Endodermal cell (in vitro differentiated cells): Measurements from ENCODE around the gene GSG1L. TPM values are rescaled to one million over a fixed set of nuclear protein-coding genes. Genes with fewer than 3 reads are reported as not detected.

ENCODE experiments used
- DNase-seq: peaks from one replicate; pipeline ENCODE4 v3.0.0-alpha.2; 2017
- H3K27ac ChIP-seq: 2 replicates; pipeline ENCODE4 v1.5.1; 2013; ENCODE audit warnings: mild to moderate bottlenecking, low read depth, low read length, moderate library complexity
- H3K27me3 ChIP-seq: 2 replicates; pipeline ENCODE4 v1.6.1; 2013; ENCODE audit warnings: mild to moderate bottlenecking, low read length, moderate library complexity; ENCODE audit not compliant: insufficient read depth, control insufficient read depth, poor library complexity, severe bottlenecking
- H3K36me3 ChIP-seq: 2 replicates; pipeline ENCODE4 v1.7.0; 2013; ENCODE audit warnings: mild to moderate bottlenecking, low read length, moderate library complexity; ENCODE audit not compliant: control insufficient read depth, insufficient read depth
- H3K4me1 ChIP-seq: one replicate; pipeline ENCODE4 v1.7.0; 2013; ENCODE audit warnings: low read length; ENCODE audit not compliant: control insufficient read depth, insufficient read depth
- H3K4me3 ChIP-seq: 2 replicates; pipeline ENCODE4 v1.5.1; 2013; ENCODE audit warnings: mild to moderate bottlenecking, low read length, moderate library complexity
- H3K9ac ChIP-seq: 2 replicates; pipeline ENCODE4 v1.6.1; 2013; ENCODE audit warnings: mild to moderate bottlenecking, low read length, moderate library complexity; ENCODE audit not compliant: poor library complexity, severe bottlenecking; ENCODE audit errors: extremely low read depth
- H3K9me3 ChIP-seq: 2 replicates; pipeline ENCODE4 v1.6.1; 2013; ENCODE audit warnings: mild to moderate bottlenecking, low read length, moderate library complexity; ENCODE audit not compliant: control insufficient read depth
- H3K27ac Mint-ChIP-seq: 2 replicates; pipeline ENCODE4 v1.8.0; 2020; ENCODE audit warnings: mixed read lengths
- H3K27me3 Mint-ChIP-seq: 2 replicates; pipeline ENCODE4 v1.8.0; 2021; ENCODE audit warnings: mild to moderate bottlenecking, mixed read lengths; ENCODE audit not compliant: insufficient read depth
- H3K36me3 Mint-ChIP-seq: 2 replicates; pipeline ENCODE4 v1.8.0; 2020; ENCODE audit warnings: low read depth, mixed read lengths
- H3K4me1 Mint-ChIP-seq: 2 replicates; pipeline ENCODE4 v1.8.0; 2020; ENCODE audit warnings: mixed read lengths
- H3K4me3 Mint-ChIP-seq: 2 replicates; pipeline ENCODE4 v1.8.0; 2020; ENCODE audit warnings: mild to moderate bottlenecking, moderate library complexity, mixed read lengths
- H3K9me3 Mint-ChIP-seq: 2 replicates; pipeline ENCODE4 v1.8.0; 2020; ENCODE audit warnings: mild to moderate bottlenecking, mixed read lengths
- CTCF ChIP-seq: fragments of 200-600 bp; sonication (generic); conservative IDR thresholded peaks from 2 replicates; pipeline ENCODE4 v1.5.0; 2021; ENCODE audit warnings: antibody characterized with exemption, mild to moderate bottlenecking
- WGBS, 2 experiments: methylation state at CpG; one replicate each; pipeline versions ENCODE4 v1.1.5 to v1.1.7; 2013; ENCODE audit warnings: missing lambda C conversion rate in 2 of 2, mixed read lengths in 1 of 2; ENCODE audit not compliant: insufficient coverage in 1 of 2, insufficient read length in 1 of 2; 5-methylcytosine and 5-hydroxymethylcytosine counted together
- total RNA-seq, 2 donors: library from RNA; stranded (reverse); fragmentation: NEBNext Ultra II Directional in 1 of 2; extraction: Animal tissue kit (Norgen Biotek cat#: 25700) in 1 of 2; gene quantifications; 2 replicates in 1 of 2; 3 replicates in 1 of 2; pipeline ENCODE4 v1.2.1, GENCODE V29; 2021

Gene GSG1L
- total RNA-seq, 2 donors from 2014 or later: 0.24 TPM; not detected in 1

- Histone ChIP-seq H3K27me3 (no peaks in the 10 kb centered on the region), H3K36me3 (no peaks in the 10 kb centered on the region), H3K9ac (no peak overlapping the region), H3K9me3 (peaks cover 7% of the 10 kb centered on the region), H3K4me3 (no peak overlapping the region), H3K4me1 (peaks cover 2% of the 10 kb centered on the region), H3K27ac (no peak overlapping the region)
- Mint-ChIP-seq H3K4me1 (peaks cover 6% of the 10 kb centered on the region), H3K4me3 (no peak overlapping the region), H3K27ac (no peak overlapping the region), H3K9me3 (peaks cover 19% of the 10 kb centered on the region), H3K36me3 (peaks cover 4% of the 10 kb centered on the region), H3K27me3 (peaks cover 22% of the 10 kb centered on the region)
- DNase-seq: peak; percentile 3
- 86% methylated on average over 3 of the region's 3 CpGs; no CpG with 5 or more reads in 1 of the 2 experiments for WGBS, 2 experiments
- no peak for TF ChIP-seq CTCF
These were observed 235.7 kb downstream of the GSG1L start for GRCh38 chr16:27827765-27828164.

GRCh38 chr16:27826893-27827289, 236.6 kb downstream of the GSG1L start:
- H3K4me3 ChIP-seq: no peak overlapping the region
- Mint-ChIP-seq H3K36me3 (peaks cover 4% of the 10 kb centered on the region), H3K4me3 (no peak overlapping the region), H3K4me1 (peaks cover 9% of the 10 kb centered on the region), H3K27ac (no peak overlapping the region), H3K9me3 (peaks cover 19% of the 10 kb centered on the region), H3K27me3 (peaks cover 22% of the 10 kb centered on the region)
- H3K4me1 ChIP-seq: peaks cover 3% of the 10 kb centered on the region
- no peak for DNase-seq
- no peak for TF ChIP-seq CTCF
- H3K9me3 ChIP-seq: peaks cover 7% of the 10 kb centered on the region
- 83 to 90% methylated on average over 1 to 2 of the region's 2 CpGs for WGBS, 2 experiments
- no peaks in the 10 kb centered on the region for H3K27me3 ChIP-seq
- H3K9ac ChIP-seq: no peak overlapping the region
- H3K36me3 ChIP-seq: no peaks in the 10 kb centered on the region
- no peak overlapping the region for H3K27ac ChIP-seq

- Mint-ChIP-seq H3K36me3 (peaks cover 4% of the 10 kb centered on the region), H3K4me1 (peaks cover 9% of the 10 kb centered on the region), H3K4me3 (no peak overlapping the region), H3K27ac (no peak overlapping the region), H3K9me3 (peaks cover 19% of the 10 kb centered on the region), H3K27me3 (peaks cover 18% of the 10 kb centered on the region)
- TF ChIP-seq CTCF: no peak
- Histone ChIP-seq H3K9ac (no peak overlapping the region), H3K4me3 (no peak overlapping the region), H3K4me1 (peaks cover 3% of the 10 kb centered on the region), H3K36me3 (no peaks in the 10 kb centered on the region), H3K27ac (no peak overlapping the region), H3K9me3 (peaks cover 7% of the 10 kb centered on the region), H3K27me3 (no peaks in the 10 kb centered on the region)
- 87 to 92% methylated on average over 7 to 12 of the region's 12 CpGs for WGBS, 2 experiments
- peak; percentile 30 for DNase-seq
These were observed 237.2 kb downstream of the GSG1L start for GRCh38 chr16:27826081-27826892.
